ENCODE data around the gene CADPS2.

GRCh38 chr7:122844191-122844988 lies 41.9 kb downstream of the CADPS2 start:
- TF ChIP-seq JUND (IDR thresholded peaks at IDR 0.05; ENCODE audit: low read length) (no peak), CTCF (IDR thresholded peaks at IDR 0.05; ENCODE audit: control extremely low read depth in 1 of 3, insufficient read depth in 1 of 3, low read depth in 1 of 3, low read length in 3 of 3) (no peak), CREB1 (IDR thresholded peaks at IDR 0.05) (no peak), SP4 (IDR thresholded peaks at IDR 0.05; ENCODE audit: low read length) (no peak), BRCA1 (IDR thresholded peaks at IDR 0.05; ENCODE audit: low read depth, low read length) (no peak), TAF1 (IDR thresholded peaks at IDR 0.05; ENCODE audit: low read depth, low read length) (no peak), POU5F1 (IDR thresholded peaks at IDR 0.05; ENCODE audit: low read depth, low read length) (no peak), POLR2AphosphoS5 (IDR thresholded peaks at IDR 0.05; ENCODE audit: low read depth, low read length) (no peak), EZH2 (IDR thresholded peaks at IDR 0.05; ENCODE audit: low read depth, low read length, severe bottlenecking) (no peak), ZNF274 (IDR thresholded peaks at IDR 0.05; ENCODE audit: borderline replicate concordance, extremely low read depth, low read length) (no peak)

Data from H1 (cell line).